ENCODE measurements around the gene SDS. TPM values are rescaled to one million over a fixed set of nuclear protein-coding genes. Genes with fewer than 3 reads are reported as not detected.

Gene SDS
- total RNA-seq, 4 donors from 2014 or later: 0.63 TPM; not detected in 3

DNA sequence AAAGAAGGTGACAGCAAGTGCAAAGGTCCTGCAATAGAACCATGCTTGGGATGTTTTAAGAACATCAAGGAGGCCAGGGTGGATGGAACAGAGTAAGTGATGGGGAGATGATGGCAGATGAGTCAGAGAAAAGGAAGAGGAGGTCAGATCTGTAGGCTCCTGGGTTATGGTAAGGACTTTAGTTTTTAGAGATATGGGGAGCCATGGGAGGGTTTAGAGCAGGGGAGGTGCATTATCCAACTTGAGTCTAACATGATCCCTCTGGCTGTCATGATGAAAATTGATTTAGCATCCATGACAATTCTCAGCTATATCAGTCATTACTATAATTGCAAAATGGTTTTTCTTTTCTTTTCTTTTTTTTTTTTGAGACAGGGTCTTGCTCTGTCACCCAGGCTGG lies 52.6 kb downstream of the SDS start:
- TF ChIP-seq, protein P1, sequence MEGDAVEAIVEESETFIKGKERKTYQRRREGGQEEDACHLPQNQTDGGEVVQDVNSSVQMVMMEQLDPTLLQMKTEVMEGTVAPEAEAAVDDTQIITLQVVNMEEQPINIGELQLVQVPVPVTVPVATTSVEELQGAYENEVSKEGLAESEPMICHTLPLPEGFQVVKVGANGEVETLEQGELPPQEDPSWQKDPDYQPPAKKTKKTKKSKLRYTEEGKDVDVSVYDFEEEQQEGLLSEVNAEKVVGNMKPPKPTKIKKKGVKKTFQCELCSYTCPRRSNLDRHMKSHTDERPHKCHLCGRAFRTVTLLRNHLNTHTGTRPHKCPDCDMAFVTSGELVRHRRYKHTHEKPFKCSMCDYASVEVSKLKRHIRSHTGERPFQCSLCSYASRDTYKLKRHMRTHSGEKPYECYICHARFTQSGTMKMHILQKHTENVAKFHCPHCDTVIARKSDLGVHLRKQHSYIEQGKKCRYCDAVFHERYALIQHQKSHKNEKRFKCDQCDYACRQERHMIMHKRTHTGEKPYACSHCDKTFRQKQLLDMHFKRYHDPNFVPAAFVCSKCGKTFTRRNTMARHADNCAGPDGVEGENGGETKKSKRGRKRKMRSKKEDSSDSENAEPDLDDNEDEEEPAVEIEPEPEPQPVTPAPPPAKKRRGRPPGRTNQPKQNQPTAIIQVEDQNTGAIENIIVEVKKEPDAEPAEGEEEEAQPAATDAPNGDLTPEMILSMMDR (IDR thresholded peaks at IDR 0.05): no peak
- no peak for TF ChIP-seq POLR2A (IDR thresholded peaks at IDR 0.05)
- intact Hi-C loops (cut with DNase I; ENCODE audit: low total_unique reads): no loop called here
- H3K4me3 ChIP-seq (ENCODE audit: low read depth, poor library complexity, severe bottlenecking): no peak overlapping the region
- no peak for DNase-seq (ENCODE audit: low spot score in 2 of 2)

DNA sequence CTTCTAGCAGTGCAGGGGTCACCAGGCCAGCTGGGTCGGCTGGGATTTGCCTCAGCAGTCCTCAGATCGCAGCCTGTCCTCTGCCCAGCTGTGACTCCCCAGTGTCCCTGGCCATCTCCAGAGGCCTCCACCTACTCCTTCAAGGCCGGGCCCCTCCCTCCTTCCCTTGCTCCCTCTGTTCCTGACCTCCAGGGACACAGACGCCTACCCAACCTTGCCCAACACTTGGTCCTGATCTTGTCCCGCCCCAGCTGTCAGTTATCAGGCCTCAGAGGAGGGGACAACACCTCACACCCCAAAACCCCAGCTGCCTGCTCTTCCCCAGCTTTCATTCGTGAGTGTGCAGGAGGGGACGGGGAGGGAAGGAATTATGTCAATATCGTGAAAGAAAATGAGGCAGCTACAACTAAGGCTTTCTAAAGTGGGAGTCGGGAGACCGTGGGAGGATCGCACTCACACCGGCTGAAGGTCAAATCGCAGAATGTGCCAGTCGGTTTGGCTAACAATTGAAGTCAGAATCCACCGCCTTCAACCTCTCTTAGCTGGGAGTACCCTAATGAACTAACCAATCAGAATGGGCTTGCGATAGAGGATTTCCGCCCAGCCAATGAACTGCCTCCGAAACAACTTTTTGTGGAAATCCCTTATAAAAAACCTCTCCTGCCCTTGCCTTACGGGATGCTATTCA lies 54.7 kb downstream of the SDS start:
- intact Hi-C loops (cut with DNase I; ENCODE audit: low total_unique reads): no loop called here

DNA sequence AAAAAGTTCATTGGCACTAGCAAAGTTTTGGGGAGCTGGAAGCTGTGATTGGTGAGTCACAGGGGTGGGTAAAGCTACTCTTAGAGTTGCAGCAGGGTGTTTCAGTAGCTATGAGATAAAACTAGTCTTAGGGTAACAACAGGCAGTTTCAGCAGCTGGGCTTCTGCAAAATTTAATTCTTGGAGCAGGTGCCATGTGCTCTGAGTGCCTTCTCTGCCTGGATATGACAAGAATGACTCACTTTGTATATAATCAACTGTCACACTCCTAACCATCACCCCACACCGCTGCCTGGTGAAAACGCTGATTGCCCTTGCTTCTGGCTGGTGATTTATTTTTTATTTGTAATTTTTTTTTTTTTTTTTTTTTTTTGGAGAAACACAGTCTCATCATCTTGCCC lies 55.8 kb downstream of the SDS start:
- TF ChIP-seq POLR2A (IDR thresholded peaks at IDR 0.05): no peak
- TF ChIP-seq, protein P1 (IDR thresholded peaks at IDR 0.05): no peak
- WGBS, 2 donors: 83 to 85% methylated on average over 2 of the region's 2 CpGs
- DNase-seq (ENCODE audit: low spot score in 2 of 2): no peak
- intact Hi-C loops (cut with DNase I; ENCODE audit: low total_unique reads): no loop called here
- no peak overlapping the region for H3K4me3 ChIP-seq (ENCODE audit: low read depth, poor library complexity, severe bottlenecking)

More for the DNA sequence above, 54.7 kb downstream of the SDS start:
- TF ChIP-seq, protein P1 (IDR thresholded peaks at IDR 0.05): no peak
- no peak for TF ChIP-seq POLR2A (IDR thresholded peaks at IDR 0.05)
- WGBS, 2 donors: 75% methylated on average over 19 of the region's 19 CpGs
- DNase-seq (ENCODE audit: low spot score in 2 of 2): no peak
- no peak overlapping the region for H3K4me3 ChIP-seq (ENCODE audit: low read depth, poor library complexity, severe bottlenecking)

DNA sequence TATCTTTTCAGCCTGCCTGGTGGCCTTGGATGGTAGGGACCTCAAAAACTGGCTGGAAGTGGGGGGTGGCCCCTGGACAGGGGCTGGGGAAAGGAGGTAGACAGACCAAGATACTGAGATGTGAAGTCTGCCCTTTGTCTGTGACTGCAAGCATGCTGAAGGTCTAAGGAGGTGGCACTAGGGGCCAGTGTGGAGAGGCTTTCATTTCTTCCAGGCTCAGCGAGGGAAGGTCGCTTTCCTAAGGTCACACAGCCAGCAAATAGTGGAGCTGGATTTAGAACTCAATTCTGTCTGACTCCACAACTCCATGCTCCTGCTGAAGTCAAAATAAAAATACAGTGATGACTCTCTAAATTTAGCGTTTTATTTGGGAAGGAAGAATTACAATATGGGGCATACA lies 56.6 kb downstream of the SDS start:
- H3K4me3 ChIP-seq (ENCODE audit: low read depth, poor library complexity, severe bottlenecking): no peak overlapping the region
- intact Hi-C loops (cut with DNase I; ENCODE audit: low total_unique reads): no loop called here
- TF ChIP-seq POLR2A (IDR thresholded peaks at IDR 0.05): no peak
- TF ChIP-seq, protein P1 (IDR thresholded peaks at IDR 0.05): no peak
- no peak for DNase-seq (ENCODE audit: low spot score in 2 of 2)
- WGBS, 2 donors: 88 to 92% methylated on average over 3 of the region's 3 CpGs

DNA sequence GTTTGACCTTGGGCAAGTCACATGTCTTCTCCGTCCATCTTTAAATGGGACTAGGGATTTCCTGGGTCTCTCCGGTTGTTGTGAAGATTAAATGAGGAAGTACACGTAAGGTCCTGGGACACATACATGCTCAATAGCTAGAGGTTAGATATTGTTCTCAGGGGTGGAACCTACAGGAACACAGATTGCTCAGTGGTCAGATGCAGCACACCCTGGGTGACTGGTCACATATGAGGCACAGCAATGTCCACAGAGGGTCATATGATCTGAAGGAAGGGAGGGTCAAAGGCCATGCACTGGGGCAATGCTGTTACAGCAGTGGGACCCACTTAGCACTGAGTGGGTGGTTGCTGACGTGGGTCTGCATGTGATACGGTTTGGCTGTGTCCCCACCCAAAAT lies 57.3 kb downstream of the SDS start:
- TF ChIP-seq, protein P1 (IDR thresholded peaks at IDR 0.05): no peak
- TF ChIP-seq POLR2A (IDR thresholded peaks at IDR 0.05): no peak
- 81 to 93% methylated on average over 5 of the region's 5 CpGs for WGBS, 2 donors
- no peak overlapping the region for H3K4me3 ChIP-seq (ENCODE audit: low read depth, poor library complexity, severe bottlenecking)
- intact Hi-C loops (cut with DNase I; ENCODE audit: low total_unique reads): no loop called here
- DNase-seq (ENCODE audit: low spot score in 2 of 2): no peak

DNA sequence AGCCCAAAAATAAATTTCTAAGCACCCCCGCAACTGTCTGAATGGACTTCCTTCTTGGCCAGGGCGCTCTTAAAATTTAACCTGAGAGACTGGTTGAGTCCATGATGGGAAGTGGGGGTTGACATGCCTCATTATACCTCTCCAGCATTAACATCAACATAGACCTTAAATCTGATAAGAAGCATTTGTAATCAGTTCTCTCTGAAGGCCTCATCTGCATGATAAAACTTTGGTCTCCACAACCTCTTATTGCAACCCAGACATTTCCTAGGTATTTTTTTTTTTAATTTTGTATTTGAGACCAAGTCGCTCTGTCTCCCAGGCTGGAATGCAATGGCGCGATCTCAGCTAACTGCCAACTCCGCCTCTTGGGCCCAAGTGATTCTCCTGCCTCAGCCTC lies 58.4 kb downstream of the SDS start:
- intact Hi-C loops (cut with DNase I; ENCODE audit: low total_unique reads): no loop called here
- WGBS, 2 donors: 97 to 98% methylated on average over 6 of the region's 6 CpGs
- no peak overlapping the region for H3K4me3 ChIP-seq (ENCODE audit: low read depth, poor library complexity, severe bottlenecking)
- TF ChIP-seq POLR2A (IDR thresholded peaks at IDR 0.05): no peak
- TF ChIP-seq, protein P1 (IDR thresholded peaks at IDR 0.05): no peak
- DNase-seq (ENCODE audit: low spot score in 2 of 2): no peak
